Chondrocyte (in vitro differentiated cells): Measurements from ENCODE around the gene HES1. TPM values are rescaled to one million over a fixed set of nuclear protein-coding genes. Genes with fewer than 3 reads are reported as not detected.

ENCODE experiments used
- DNase-seq: peaks from one replicate; pipeline ENCODE4 v3.0.0; 2021; ENCODE audit warnings: mixed read lengths, low spot score
- H3K27ac Mint-ChIP-seq: one replicate; pipeline ENCODE4 v1.8.0; 2021; ENCODE audit warnings: mild to moderate bottlenecking, moderate library complexity, mixed read lengths; ENCODE audit not compliant: unreplicated experiment
- H3K27me3 Mint-ChIP-seq: 2 replicates; pipeline ENCODE4 v1.8.0; 2021; ENCODE audit warnings: low read depth, mixed read lengths
- H3K36me3 Mint-ChIP-seq: 2 replicates; pipeline ENCODE4 v1.8.0; 2021; ENCODE audit warnings: low read depth, mixed read lengths
- H3K4me1 Mint-ChIP-seq: 2 replicates; pipeline ENCODE4 v1.8.0; 2021; ENCODE audit warnings: low read depth, mild to moderate bottlenecking, mixed read lengths
- H3K4me3 Mint-ChIP-seq: one replicate; pipeline ENCODE4 v1.8.0; 2021; ENCODE audit warnings: mild to moderate bottlenecking, moderate library complexity, mixed read lengths; ENCODE audit not compliant: unreplicated experiment
- H3K9me3 Mint-ChIP-seq: 2 replicates; pipeline ENCODE4 v1.8.0; 2021; ENCODE audit warnings: low read depth, mixed read lengths
- CTCF ChIP-seq: fragments of 200-600 bp; sonication (generic); IDR thresholded peaks from 2 replicates; pipeline ENCODE4 v1.5.0; 2021; ENCODE audit warnings: antibody characterized with exemption, mild to moderate bottlenecking, moderate library complexity
- total RNA-seq: library from RNA; stranded (reverse); gene quantifications from 3 replicates; pipeline ENCODE4 v1.2.1, GENCODE V29; 2021

Gene HES1
- total RNA-seq, 1 donor from 2014 or later, result 31.2 TPM

DNA sequence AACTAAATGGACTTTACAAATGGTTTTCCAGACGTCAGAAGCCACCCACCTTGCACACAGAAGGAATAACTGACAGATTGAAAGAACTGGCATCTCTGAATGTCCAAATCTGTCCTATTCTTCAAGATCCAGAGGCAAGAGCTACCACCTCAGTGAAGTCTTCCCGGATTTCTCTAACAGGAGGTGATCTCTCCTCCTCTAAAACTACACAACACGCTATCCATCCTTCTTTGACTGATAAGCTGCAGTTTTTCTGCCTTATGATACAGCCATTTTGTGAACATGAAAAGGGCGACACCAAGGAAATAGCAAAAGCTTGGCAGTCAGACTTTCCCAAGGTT is 37.1 kb upstream of the HES1 start:
- H3K4me1 Mint-ChIP-seq, result peaks cover 5% of the 10 kb centered on the region

DNA sequence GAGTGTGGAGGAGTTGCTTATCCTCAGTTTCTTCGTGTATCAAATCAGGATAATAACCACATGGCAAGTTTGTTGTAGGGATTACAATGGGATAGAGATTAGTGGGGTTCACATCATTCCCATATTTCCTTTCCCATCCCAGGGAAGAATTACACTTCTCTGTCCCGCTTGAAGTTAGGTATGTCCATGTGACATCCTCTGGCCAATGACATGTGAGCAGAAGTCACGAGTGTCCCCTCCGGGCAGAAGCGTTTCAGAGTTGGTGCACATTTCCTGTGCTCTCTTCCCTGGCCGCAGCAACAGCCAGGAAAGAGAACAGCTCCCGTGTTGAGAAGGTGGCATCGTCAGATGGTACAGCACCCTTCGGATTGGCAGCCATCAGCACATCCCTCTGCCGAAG is 36.7 kb upstream of the HES1 start:
- peaks cover 72% of the 10 kb centered on the region for H3K27me3 Mint-ChIP-seq
- H3K27ac Mint-ChIP-seq, result no peak overlapping the region

More for the DNA sequence above, 37.1 kb upstream of the HES1 start:
- Mint-ChIP-seq H3K27ac (no peak overlapping the region), H3K36me3 (no peaks in the 10 kb centered on the region), H3K9me3 (no peaks in the 10 kb centered on the region), H3K27me3 (peaks cover 70% of the 10 kb centered on the region), H3K4me3 (no peak overlapping the region)
- no peak for DNase-seq
- no peak for TF ChIP-seq CTCF

GRCh38 chr3:194100856-194101390 is 35.0 kb upstream of the HES1 start:
- no peak for TF ChIP-seq CTCF
- Mint-ChIP-seq H3K9me3 (no peaks in the 10 kb centered on the region), H3K27me3 (peaks cover 81% of the 10 kb centered on the region), H3K4me1 (peaks cover 5% of the 10 kb centered on the region), H3K4me3 (no peak overlapping the region), H3K36me3 (peaks cover 3% of the 10 kb centered on the region), H3K27ac (no peak overlapping the region)
- DNase-seq, result no peak

More for the DNA sequence above, 36.7 kb upstream of the HES1 start:
- Mint-ChIP-seq H3K36me3 (no peaks in the 10 kb centered on the region), H3K9me3 (no peaks in the 10 kb centered on the region), H3K4me3 (no peak overlapping the region), H3K4me1 (peaks cover 5% of the 10 kb centered on the region)
- no peak for DNase-seq
- no peak for TF ChIP-seq CTCF

- no peak overlapping the region for H3K4me3 Mint-ChIP-seq
- H3K27ac Mint-ChIP-seq, result no peak overlapping the region
- TF ChIP-seq CTCF, result no peak
- H3K4me1 Mint-ChIP-seq, result peaks cover 5% of the 10 kb centered on the region
- no peak for DNase-seq
- peaks cover 85% of the 10 kb centered on the region for H3K27me3 Mint-ChIP-seq
- H3K36me3 Mint-ChIP-seq, result peaks cover 3% of the 10 kb centered on the region
- H3K9me3 Mint-ChIP-seq, result no peaks in the 10 kb centered on the region
Observed at GRCh38 chr3:194101592-194102432, 34.1 kb upstream of the HES1 start.

DNA sequence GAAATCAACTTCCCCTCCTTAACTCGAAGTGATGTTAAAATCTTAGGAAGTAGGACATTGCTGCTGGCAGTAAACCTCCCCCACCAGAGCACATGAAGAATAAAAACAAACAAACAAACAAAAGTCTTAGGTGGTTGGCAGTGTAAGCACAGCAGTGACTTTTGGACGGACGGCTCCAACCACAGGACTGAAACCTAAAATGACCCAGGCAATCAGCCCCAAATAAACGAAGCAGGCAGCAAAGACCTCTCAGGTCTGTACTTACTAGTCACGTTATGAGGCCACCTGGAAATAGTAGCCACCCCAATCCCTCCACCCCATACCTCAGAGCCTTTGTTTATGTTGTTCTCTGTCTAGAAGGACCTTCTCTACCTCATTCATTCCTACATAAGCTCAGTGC is 33.5 kb upstream of the HES1 start:
- H3K4me3 Mint-ChIP-seq, result no peak overlapping the region
- DNase-seq, result no peak
- no peak for TF ChIP-seq CTCF
- peaks cover 5% of the 10 kb centered on the region for H3K4me1 Mint-ChIP-seq
- no peaks in the 10 kb centered on the region for H3K9me3 Mint-ChIP-seq
- peaks cover 85% of the 10 kb centered on the region for H3K27me3 Mint-ChIP-seq
- peaks cover 3% of the 10 kb centered on the region for H3K36me3 Mint-ChIP-seq
- no peak overlapping the region for H3K27ac Mint-ChIP-seq
